ENCODE results near the gene TCP11X1. TPM values are rescaled to one million over a fixed set of nuclear protein-coding genes. Genes with fewer than 3 reads are reported as not detected.
"Not testable (repeated sequence)": the region's sequence is repeated elsewhere in the genome, so short reads cannot be mapped to it uniquely, and the experiment has no call there.

TCP11X1 gene
- total and polyA plus RNA-seq, 2 donors from 2014 or later = not detected

- H3K9me3 ChIP-seq (ENCODE audit: control insufficient read depth in 2 of 3, insufficient read depth in 1 of 3, low read length in 3 of 3); H3K36me3 ChIP-seq (ENCODE audit: control insufficient read depth in 2 of 3, insufficient read depth in 3 of 3, low read length in 3 of 3); H3K27ac ChIP-seq (ENCODE audit: low read depth in 2 of 2, low read length in 2 of 2); H3K4me3 ChIP-seq (ENCODE audit: low read length in 3 of 3); intact Hi-C loops (cut with DNase I); H3K9ac ChIP-seq (ENCODE audit: low read length in 3 of 3); FAIRE-seq; H3K4me1 ChIP-seq (ENCODE audit: control insufficient read depth in 2 of 3, insufficient read depth in 2 of 3, low read depth in 1 of 3, low read length in 3 of 3); H3K27me3 ChIP-seq (ENCODE audit: control insufficient read depth, insufficient read depth, low read length); DNase-seq: not testable (repeated sequence)
Observed at GRCh38 chrX:102272231-102272630, 57.1 kb downstream of the TCP11X1 start.

Other genes with a start within 250 kb of the TCP11X1 start
- gene TCEAL2, start 89.6 kb upstream of the TCP11X1 start, total RNA-seq = 2.6 TPM
- 47.2 TPM for gene TCEAL2, start 89.6 kb upstream of the TCP11X1 start, polyA plus RNA-seq (ENCODE audit: insufficient read depth, low read depth, low replicate concordance)
- not detected for gene TCEAL6, start 72.8 kb upstream of the TCP11X1 start, total RNA-seq
- 1.1 TPM for gene TCEAL6, start 72.8 kb upstream of the TCP11X1 start, polyA plus RNA-seq (ENCODE audit: insufficient read depth, low read depth, low replicate concordance)
- 9.5 TPM for gene BEX5, start 59.3 kb upstream of the TCP11X1 start, total RNA-seq
- 42.4 TPM for gene BEX5, start 59.3 kb upstream of the TCP11X1 start, polyA plus RNA-seq (ENCODE audit: insufficient read depth, low read depth, low replicate concordance)
- not detected for gene NXF2, start 31.9 kb downstream of the TCP11X1 start, total RNA-seq
- not detected for gene NXF2, start 31.9 kb downstream of the TCP11X1 start, polyA plus RNA-seq (ENCODE audit: insufficient read depth, low read depth, low replicate concordance)
- gene NXF2B, start 224.7 kb downstream of the TCP11X1 start, total RNA-seq = 0.25 TPM
- not detected for gene NXF2B, start 224.7 kb downstream of the TCP11X1 start, polyA plus RNA-seq (ENCODE audit: insufficient read depth, low read depth, low replicate concordance)